ENCODE data around the gene CALHM2. TPM values are rescaled to one million over a fixed set of nuclear protein-coding genes. Genes with fewer than 3 reads are reported as not detected.

CALHM2 gene
- total RNA-seq, 2 donors from 2014 or later = 23.8 to 57.7 TPM

DNA sequence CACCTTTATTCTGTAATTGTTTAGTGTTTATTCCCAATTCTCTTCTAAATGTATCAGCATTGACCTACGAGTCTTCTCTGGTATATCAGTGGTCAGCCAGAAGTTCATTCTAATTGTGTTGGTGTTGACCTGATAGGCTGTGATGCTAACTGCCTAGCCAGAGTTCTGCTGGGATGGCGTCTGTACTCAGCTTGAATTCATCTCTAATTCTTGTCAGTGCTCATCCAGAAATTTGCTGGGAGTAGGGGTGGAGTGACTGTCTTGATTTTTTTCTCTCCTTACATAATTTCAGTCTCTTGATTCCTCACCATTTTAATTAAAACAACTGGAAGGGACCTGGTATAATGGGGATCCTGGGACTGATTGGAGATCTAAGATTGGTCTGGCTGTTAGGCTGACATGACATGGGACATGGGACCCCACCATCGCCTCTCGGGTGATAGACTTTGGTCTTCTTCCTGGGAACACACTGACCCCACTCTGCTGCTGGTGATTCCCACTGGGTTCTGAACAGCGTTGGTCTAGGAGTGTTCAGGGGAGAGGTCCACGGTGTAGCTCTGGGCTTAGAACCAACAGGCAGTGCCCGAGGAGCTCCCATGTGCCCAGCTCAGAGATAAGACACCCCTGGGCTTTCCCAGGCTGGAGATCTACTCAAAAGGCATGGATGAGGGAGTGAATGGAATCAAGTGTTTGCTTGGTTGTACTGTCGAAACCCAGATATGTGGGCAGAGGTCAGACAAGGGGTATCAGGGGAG, 45.2 kb upstream of the CALHM2 start:
- Histone ChIP-seq H3K4me3 (no peak overlapping the region), H3K27ac (no peak overlapping the region), H3K27me3 (no peaks in the 10 kb centered on the region), H3K9me3 (no peaks in the 10 kb centered on the region), H3K36me3 (no peaks in the 10 kb centered on the region), H3K4me1 (peaks cover 0 to 23% of the 10 kb centered on the region in 2 donors)
- TF ChIP-seq, protein P1, sequence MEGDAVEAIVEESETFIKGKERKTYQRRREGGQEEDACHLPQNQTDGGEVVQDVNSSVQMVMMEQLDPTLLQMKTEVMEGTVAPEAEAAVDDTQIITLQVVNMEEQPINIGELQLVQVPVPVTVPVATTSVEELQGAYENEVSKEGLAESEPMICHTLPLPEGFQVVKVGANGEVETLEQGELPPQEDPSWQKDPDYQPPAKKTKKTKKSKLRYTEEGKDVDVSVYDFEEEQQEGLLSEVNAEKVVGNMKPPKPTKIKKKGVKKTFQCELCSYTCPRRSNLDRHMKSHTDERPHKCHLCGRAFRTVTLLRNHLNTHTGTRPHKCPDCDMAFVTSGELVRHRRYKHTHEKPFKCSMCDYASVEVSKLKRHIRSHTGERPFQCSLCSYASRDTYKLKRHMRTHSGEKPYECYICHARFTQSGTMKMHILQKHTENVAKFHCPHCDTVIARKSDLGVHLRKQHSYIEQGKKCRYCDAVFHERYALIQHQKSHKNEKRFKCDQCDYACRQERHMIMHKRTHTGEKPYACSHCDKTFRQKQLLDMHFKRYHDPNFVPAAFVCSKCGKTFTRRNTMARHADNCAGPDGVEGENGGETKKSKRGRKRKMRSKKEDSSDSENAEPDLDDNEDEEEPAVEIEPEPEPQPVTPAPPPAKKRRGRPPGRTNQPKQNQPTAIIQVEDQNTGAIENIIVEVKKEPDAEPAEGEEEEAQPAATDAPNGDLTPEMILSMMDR (IDR thresholded peaks at IDR 0.05) = no peak
- DNase-seq (ENCODE audit: low spot score) = no peak

DNA sequence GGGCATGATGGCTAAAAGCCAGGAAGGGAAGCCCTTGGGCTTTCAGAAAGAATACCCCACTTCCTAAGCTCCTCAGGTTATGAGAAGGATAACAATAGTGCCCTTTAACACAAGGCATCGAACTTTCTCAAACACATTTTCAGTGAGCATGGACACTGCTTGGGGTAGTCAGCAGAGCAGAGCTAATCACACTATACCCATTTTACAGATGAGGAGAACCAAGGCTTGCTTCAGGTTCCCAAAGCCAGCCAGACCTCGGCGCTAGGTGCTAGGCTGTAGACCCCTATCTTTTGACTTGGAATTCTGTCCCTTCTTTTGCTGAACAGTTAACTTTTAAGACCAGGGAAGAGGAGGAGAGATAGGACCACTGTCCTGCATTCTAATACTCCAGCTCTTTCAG, 43.2 kb upstream of the CALHM2 start:
- no peak overlapping the region for H3K4me3 ChIP-seq

DNA sequence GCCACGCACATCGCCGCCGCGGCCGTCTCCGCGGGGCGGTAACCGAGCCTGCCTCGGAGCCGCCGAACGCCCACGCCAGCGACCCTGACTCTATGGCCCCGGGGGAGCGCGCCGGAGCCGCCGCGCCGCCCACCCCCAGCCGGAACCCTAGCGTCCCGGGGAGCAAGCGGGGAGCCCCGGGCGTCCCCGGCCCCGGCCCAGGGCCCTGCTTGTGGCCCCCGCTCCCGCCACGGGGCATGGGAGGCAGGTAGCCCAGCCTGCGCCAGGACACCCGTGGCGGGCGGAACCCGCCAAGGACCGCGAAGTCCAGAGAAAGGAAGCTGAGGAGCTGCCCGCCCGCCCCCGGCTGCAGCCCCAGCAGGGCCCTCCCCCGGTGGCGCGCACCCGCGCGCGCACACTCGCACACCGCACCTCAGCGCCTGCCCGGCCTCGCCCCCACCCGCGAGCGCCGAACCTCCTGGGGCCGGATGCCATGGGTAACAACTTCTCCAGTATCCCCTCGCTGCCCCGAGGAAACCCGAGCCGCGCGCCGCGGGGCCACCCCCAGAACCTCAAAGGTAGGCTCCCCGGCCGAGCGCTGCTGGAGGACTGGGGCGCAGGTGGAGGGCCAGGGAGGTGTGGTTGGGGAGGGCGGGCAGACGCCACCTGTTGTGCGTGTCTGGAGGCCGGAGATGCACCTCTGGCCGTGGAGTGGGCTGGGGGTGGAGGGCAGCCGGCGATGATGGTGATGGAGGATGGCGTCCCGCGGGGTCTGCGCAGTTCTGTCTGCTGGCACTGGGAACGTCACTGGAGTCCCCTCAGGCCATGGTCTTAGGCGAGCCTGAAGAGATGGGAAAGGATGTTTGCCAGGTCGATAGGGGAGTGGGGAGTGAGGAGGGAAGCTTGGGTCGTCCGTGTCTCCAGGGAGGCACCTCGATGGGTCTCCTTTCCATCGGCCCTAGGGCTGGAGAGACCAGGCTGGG, 42.0 kb upstream of the CALHM2 start:
- peak overlapping the region; percentile 40 to 61 for H3K4me3 ChIP-seq
- H3K36me3 ChIP-seq = no peaks in the 10 kb centered on the region
- DNase-seq (ENCODE audit: low spot score) = no peak
- H3K9me3 ChIP-seq = no peaks in the 10 kb centered on the region
- no peak overlapping the region for H3K27ac ChIP-seq
- H3K27me3 ChIP-seq = no peaks in the 10 kb centered on the region
- TF ChIP-seq, protein P1 (IDR thresholded peaks at IDR 0.05) = no peak
- H3K4me1 ChIP-seq = peaks cover 0 to 27% of the 10 kb centered on the region in 2 donors

More for the DNA sequence above, 43.2 kb upstream of the CALHM2 start:
- Histone ChIP-seq H3K4me1 (peaks cover 0 to 27% of the 10 kb centered on the region in 2 donors), H3K36me3 (no peaks in the 10 kb centered on the region), H3K9me3 (no peaks in the 10 kb centered on the region), H3K27me3 (no peaks in the 10 kb centered on the region), H3K27ac (no peak overlapping the region)
- DNase-seq (ENCODE audit: low spot score) = no peak
- TF ChIP-seq, protein P1 (IDR thresholded peaks at IDR 0.05) = no peak

DNA sequence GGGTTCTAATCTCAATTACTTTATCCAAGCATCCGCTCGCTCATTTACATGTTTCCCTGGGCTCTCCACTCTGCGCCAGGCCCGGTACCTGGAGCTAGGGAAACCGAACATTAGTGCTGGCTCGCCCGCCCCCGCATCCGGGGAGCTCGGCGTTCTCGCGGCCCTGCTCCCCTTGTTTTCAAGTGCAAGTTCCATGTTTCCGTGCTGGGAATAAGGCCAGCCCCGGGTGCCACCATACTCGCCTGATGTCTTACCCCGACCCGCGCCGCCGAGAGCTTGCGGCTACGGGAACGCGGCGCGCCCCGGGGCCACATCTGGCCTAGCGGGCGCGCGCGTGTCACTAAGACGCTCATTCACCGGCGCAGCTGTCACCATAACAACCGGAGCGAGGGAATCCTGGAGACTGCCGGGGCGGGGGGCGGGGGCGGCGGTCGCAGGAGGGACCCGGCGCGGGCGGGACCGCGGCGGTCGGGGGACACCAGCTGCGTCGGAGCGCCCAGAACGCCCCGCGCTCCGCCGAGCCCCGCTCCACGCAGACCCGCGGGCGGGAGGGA, 41.3 kb upstream of the CALHM2 start, which contains the start of gene NEURL1:
NEURL1 (plus strand) TSS at position 344 of the 554 bp plus-strand sequence. CDS start 683 bp downstream, outside the sequence.
- Histone ChIP-seq H3K4me3 (peak within 1 kb of the TSS; percentile 40 to 61), H3K27me3 (no peaks in the 10 kb centered on the region), H3K27ac (peak within 1 kb of the TSS in 1 of 2 donors; percentile 4), H3K36me3 (no peaks in the 10 kb centered on the region), H3K4me1 (peaks cover 0 to 27% of the 10 kb centered on the region in 2 donors), H3K9me3 (no peaks in the 10 kb centered on the region)
- DNase-seq (ENCODE audit: low spot score) = no peak
- TF ChIP-seq, protein P1 (IDR thresholded peaks at IDR 0.05) = no peak

DNA sequence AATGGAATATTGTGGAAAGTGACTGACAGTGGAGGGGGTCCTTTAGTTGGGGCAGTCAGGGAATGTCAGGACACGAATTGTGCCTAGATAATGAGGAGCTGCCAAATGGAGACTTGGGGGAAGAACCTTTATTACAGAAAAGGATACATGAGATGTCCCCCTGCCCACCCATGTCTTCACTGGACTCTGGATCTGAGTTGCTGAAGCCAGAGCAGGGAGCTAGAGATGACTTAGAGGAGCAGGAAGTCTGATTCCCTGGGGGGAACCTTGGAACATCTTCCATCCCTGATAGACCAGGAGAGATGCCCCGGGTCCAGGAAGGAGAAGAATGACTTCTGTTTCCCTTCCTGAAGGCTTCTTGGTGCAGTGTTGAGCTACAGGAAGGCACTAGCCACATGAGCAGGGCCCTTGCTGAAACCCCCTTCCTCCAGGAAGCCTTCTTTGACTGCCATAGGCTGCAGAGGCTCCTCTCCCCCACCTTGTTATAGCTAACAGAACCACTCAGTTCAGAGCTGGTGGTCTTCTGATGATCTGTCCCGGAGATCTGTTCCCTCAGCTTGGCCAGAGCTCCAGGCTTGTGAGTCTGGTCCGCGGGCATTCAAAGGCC, 40.6 kb upstream of the CALHM2 start:
- H3K36me3 ChIP-seq = no peaks in the 10 kb centered on the region
- TF ChIP-seq, protein P1 (IDR thresholded peaks at IDR 0.05) = no peak
- peaks cover 0 to 27% of the 10 kb centered on the region in 2 donors for H3K4me1 ChIP-seq
- no peaks in the 10 kb centered on the region for H3K9me3 ChIP-seq
- no peaks in the 10 kb centered on the region for H3K27me3 ChIP-seq
- peak overlapping the region in 1 of 2 donors; percentile 4 for H3K27ac ChIP-seq
- no peak for DNase-seq (ENCODE audit: low spot score)
- peak overlapping the region in 1 of 2 donors; percentile 61 for H3K4me3 ChIP-seq
